Transverse colon (tissue), 4 donors: Measurements from ENCODE around the gene CTNND2. TPM values are rescaled to one million over a fixed set of nuclear protein-coding genes. Genes with fewer than 3 reads are reported as not detected.

Experiments
- DNase-seq: peaks from one replicate; pipeline ENCODE4 v3.0.0-alpha.2; 2019
- H3K27ac ChIP-seq, 4 donors: fragments of 200-600 bp; sonication (generic); 2 replicates each; pipeline ENCODE4 v1.5.1; 2016 to 2018; ENCODE audit warnings: inconsistent platforms in 4 of 4
- H3K27me3 ChIP-seq: fragments of 200-600 bp; sonication (generic); 2 replicates; pipeline ENCODE4 v1.5.1; 2017; ENCODE audit warnings: inconsistent platforms
- H3K36me3 ChIP-seq, 4 donors: fragments of 200-600 bp; sonication (generic); 2 replicates each; pipeline ENCODE4 v1.5.1; 2017 to 2019; ENCODE audit warnings: inconsistent platforms in 4 of 4
- H3K4me1 ChIP-seq, 4 donors: fragments of 200-600 bp; sonication (generic); 2 replicates each; pipeline ENCODE4 v1.5.1; 2017 to 2020; ENCODE audit warnings: inconsistent platforms in 4 of 4
- H3K4me3 ChIP-seq, 4 donors: fragments of 200-600 bp; sonication (generic); 1 replicate in 1 of 4; 2 replicates in 3 of 4; pipeline versions ENCODE4 v1.5.1 to v1.6.1; 2017 to 2019; ENCODE audit warnings: inconsistent platforms in 4 of 4
- H3K9me3 ChIP-seq, 2 donors: fragments of 200-600 bp; sonication (generic); 2 replicates each; pipeline ENCODE4 v1.5.1; 2017 to 2019; ENCODE audit warnings: inconsistent platforms in 2 of 2
- CTCF ChIP-seq, 5 experiments: fragments of 200-600 bp in 3 of 5; fragments of 450-650 bp in 2 of 5; sonication (generic) in 3 of 5; IDR thresholded peaks; 1 replicate in 2 of 5; 2 replicates in 3 of 5; pipeline ENCODE4 v1.5.1; 2016 to 2017; ENCODE audit warnings: antibody characterized with exemption in 5 of 5, inconsistent platforms in 3 of 5, mild to moderate bottlenecking in 2 of 5, moderate library complexity in 1 of 5
- EP300 ChIP-seq: sonication (generic); formaldehyde crosslinking; IDR thresholded peaks from one replicate; pipeline ENCODE4 v1.6.1; 2017; ENCODE audit warnings: antibody characterized with exemption, low read depth
- POLR2A ChIP-seq: fragments of 450-650 bp; IDR thresholded peaks from one replicate; pipeline ENCODE4 v1.6.1; 2016; ENCODE audit warnings: antibody characterized with exemption, mild to moderate bottlenecking, moderate library complexity
- POLR2AphosphoS5 ChIP-seq, 3 donors: sonication (generic); formaldehyde crosslinking; IDR thresholded peaks; one replicate each; pipeline ENCODE4 v1.6.1; 2016; ENCODE audit warnings: antibody characterized with exemption in 3 of 3
- WGBS, 2 donors: methylation state at CpG; one replicate each; pipeline ENCODE4 v1.1.5; 2018; ENCODE audit warnings: low coverage in 1 of 2; 5-methylcytosine and 5-hydroxymethylcytosine counted together
- in situ Hi-C, 4 donors: fragments of 200-750 bp; cut with MboI; loops; one replicate each; pipeline versions ENCODE4 v1.15.0 to v1.15.1; 2017; ENCODE audit warnings: low sequenced_read_pairs in 3 of 4, low pct_ligation_motif_present in 1 of 4, low pct_unique_long_range_greater_than_20kb in 1 of 4
- intact Hi-C: fragments of 100-400 bp; cut with DNase I; formaldehyde crosslinking; loops from one replicate; pipeline ENCODE4 v1.15.1; 2023; ENCODE audit warnings: low total_unique reads
- total RNA-seq, 4 donors: library from RNA; depleted of rRNA; stranded (reverse); fragments of >200 nt; gene quantifications; one replicate each; pipeline ENCODE4 v1.1.0, GENCODE V29; 2016

CTNND2 gene
- total RNA-seq, 4 donors from 2014 or later, result 1.9 to 2.1 TPM; not detected in 2

GRCh38 chr5:11514705-11515432, 389.4 kb downstream of the CTNND2 start:
- in situ Hi-C loops (no loop called here), intact Hi-C loops (no loop called here)
- no peaks in the 10 kb centered on the region for H3K9me3 ChIP-seq
- no peak for TF ChIP-seq POLR2AphosphoS5 (IDR thresholded peaks at IDR 0.05)
- TF ChIP-seq CTCF (IDR thresholded peaks at IDR 0.05), result no peak
- no peak for TF ChIP-seq EP300
- TF ChIP-seq POLR2A, result no peak
- no peaks in the 10 kb centered on the region for H3K27me3 ChIP-seq
- H3K4me1 ChIP-seq, result no peaks in the 10 kb centered on the region
- no peak for DNase-seq
- 64 to 75% methylated on average over 5 to 11 of the region's 11 CpGs for WGBS, 2 donors
- no peaks in the 10 kb centered on the region for H3K36me3 ChIP-seq
- no peak overlapping the region for H3K4me3 ChIP-seq
- no peak overlapping the region for H3K27ac ChIP-seq

- TF ChIP-seq POLR2A (no peak), CTCF (IDR thresholded peaks at IDR 0.05) (no peak), EP300 (no peak), POLR2AphosphoS5 (IDR thresholded peaks at IDR 0.05) (no peak)
- H3K27me3 ChIP-seq, result no peaks in the 10 kb centered on the region
- no peaks in the 10 kb centered on the region for H3K36me3 ChIP-seq
- WGBS, 2 donors, result 58 to 66% methylated on average over 2 of the region's 2 CpGs
- intact Hi-C loops, result loop anchor here (2.0 kb wide), 1 partner anchor 15 kb away; no protein-coding TSS in a partner anchor
- H3K9me3 ChIP-seq, result no peaks in the 10 kb centered on the region
- no peak for DNase-seq
- in situ Hi-C loops, result no loop called here
- H3K4me3 ChIP-seq, result no peak overlapping the region
- no peak overlapping the region for H3K27ac ChIP-seq
- no peaks in the 10 kb centered on the region for H3K4me1 ChIP-seq
Measured at GRCh38 chr5:11511878-11512277, 392.4 kb downstream of the CTNND2 start.

GRCh38 chr5:11510889-11511288, 393.4 kb downstream of the CTNND2 start:
- Histone ChIP-seq H3K27ac (no peak overlapping the region), H3K27me3 (no peaks in the 10 kb centered on the region), H3K4me1 (no peaks in the 10 kb centered on the region), H3K36me3 (no peaks in the 10 kb centered on the region), H3K4me3 (no peak overlapping the region), H3K9me3 (no peaks in the 10 kb centered on the region)
- DNase-seq, result no peak
- TF ChIP-seq CTCF (IDR thresholded peaks at IDR 0.05) (no peak), EP300 (no peak), POLR2AphosphoS5 (IDR thresholded peaks at IDR 0.05) (no peak), POLR2A (no peak)
- intact Hi-C loops (no loop called here), in situ Hi-C loops (no loop called here)
- WGBS, 2 donors, result 60 to 93% methylated on average over 1 of the region's 1 CpG

- no peaks in the 10 kb centered on the region for H3K27me3 ChIP-seq
- no peak for DNase-seq
- in situ Hi-C loops, result no loop called here
- WGBS, 2 donors, result 65% methylated on average over 7 of the region's 7 CpGs
- H3K9me3 ChIP-seq, result no peaks in the 10 kb centered on the region
- TF ChIP-seq POLR2A (no peak), EP300 (no peak), POLR2AphosphoS5 (IDR thresholded peaks at IDR 0.05) (no peak), CTCF (IDR thresholded peaks at IDR 0.05) (no peak)
- intact Hi-C loops, result no loop called here
- no peak overlapping the region for H3K27ac ChIP-seq
- no peaks in the 10 kb centered on the region for H3K4me1 ChIP-seq
- no peaks in the 10 kb centered on the region for H3K36me3 ChIP-seq
- no peak overlapping the region for H3K4me3 ChIP-seq
Measured at GRCh38 chr5:11509793-11510192, 394.5 kb downstream of the CTNND2 start.
